Mucosa of descending colon (tissue), 3 donors: ENCODE measurements around the gene ARHGDIB. TPM values are rescaled to one million over a fixed set of nuclear protein-coding genes. Genes with fewer than 3 reads are reported as not detected.

ENCODE experiments used
- ATAC-seq: fragments of 200-7000 bp; cut with Tn5 transposase; one replicate; pipeline ENCODE4 v1.9.1; 2020; ENCODE audit warnings: mild to moderate bottlenecking, moderate library complexity
- DNase-seq, 3 donors: peaks; one replicate each; pipeline ENCODE4 v3.0.0-alpha.2; 2020
- H3K36me3 ChIP-seq: fragments of 200-600 bp; one replicate; pipeline ENCODE4 v1.8.0; 2021; ENCODE audit warnings: low read depth, mild to moderate bottlenecking
- H3K4me1 ChIP-seq: fragments of 200-600 bp; one replicate; pipeline ENCODE4 v1.8.0; 2021; ENCODE audit warnings: low read depth, mild to moderate bottlenecking
- H3K4me3 ChIP-seq: fragments of 200-600 bp; one replicate; pipeline ENCODE4 v1.8.0; 2021; ENCODE audit warnings: mild to moderate bottlenecking
- H3K9me3 ChIP-seq: fragments of 200-600 bp; one replicate; pipeline ENCODE4 v1.8.0; 2021; ENCODE audit warnings: mild to moderate bottlenecking
- CTCF ChIP-seq: fragments of 200-600 bp; IDR thresholded peaks from one replicate; pipeline ENCODE4 v1.8.0; 2022; ENCODE audit warnings: antibody characterized with exemption, mild to moderate bottlenecking
- intact Hi-C, 2 donors: fragments of 100-400 bp; cut with DNase I in 1 of 2; cut with micrococcal nuclease in 1 of 2; formaldehyde crosslinking; loops; one replicate each; pipeline versions ENCODE4 v1.11.0 to v1.11.1; 2022; cut with DNase I, micrococcal nuclease
- total RNA-seq, 3 donors: library from RNA; stranded (reverse); fragmentation: NEBNext Ultra II Directional in 2 of 3; extraction: Animal tissue kit (Norgen Biotek cat#: 25700) in 2 of 3; gene quantifications; one replicate each; pipeline versions ENCODE4 v1.2.1 to v1.2.4, GENCODE V29; 2021 to 2023
- donor health status: DM: no; HTN: no; CAD: no; lungs with moderate emphysema.
- donor health status: DM: no; HTN: no; CAD: no.
- donor health status: DM: no; HTN: yes; CAD: no.

The ARHGDIB gene
- total RNA-seq, 3 donors from 2014 or later, result 26.2 to 78.2 (median 37.8) TPM

- intact Hi-C loops, result no loop called here
- TF ChIP-seq CTCF, result no peak
- no peak for DNase-seq
- Histone ChIP-seq H3K36me3 (no peaks in the 10 kb centered on the region), H3K4me1 (peaks cover 6% of the 10 kb centered on the region), H3K4me3 (no peak overlapping the region), H3K9me3 (no peaks in the 10 kb centered on the region)
- no peak for ATAC-seq
Measured at GRCh38 chr12:14956024-14956891, 5.1 kb downstream of the ARHGDIB start.

- DNase-seq, result peak in 1 of 3 donors; percentile 44
- no peaks in the 10 kb centered on the region for H3K36me3 ChIP-seq
Measured at GRCh38 chr12:14954269-14954668, 7.1 kb downstream of the ARHGDIB start.

GRCh38 chr12:14953752-14954151 lies 7.6 kb downstream of the ARHGDIB start:
- Histone ChIP-seq H3K4me3 (no peak overlapping the region), H3K4me1 (peaks cover 12% of the 10 kb centered on the region), H3K36me3 (no peaks in the 10 kb centered on the region), H3K9me3 (no peaks in the 10 kb centered on the region)
- ATAC-seq (no peak), DNase-seq (no peak)
- no peak for TF ChIP-seq CTCF
- intact Hi-C loops, result no loop called here

More at GRCh38 chr12:14954269-14954668, 7.1 kb downstream of the ARHGDIB start:
- intact Hi-C loops, result no loop called here
- H3K9me3 ChIP-seq, result no peaks in the 10 kb centered on the region
- no peak for ATAC-seq
- H3K4me1 ChIP-seq, result peaks cover 12% of the 10 kb centered on the region
- TF ChIP-seq CTCF, result no peak
- no peak overlapping the region for H3K4me3 ChIP-seq

- peak; percentile 85 for ATAC-seq
- intact Hi-C loops, result no loop called here
- peaks cover 16% of the 10 kb centered on the region for H3K4me1 ChIP-seq
- no peak for DNase-seq
- no peaks in the 10 kb centered on the region for H3K36me3 ChIP-seq
- TF ChIP-seq CTCF, result no peak
- no peak overlapping the region for H3K4me3 ChIP-seq
- no peaks in the 10 kb centered on the region for H3K9me3 ChIP-seq
Measured at GRCh38 chr12:14952299-14952921, 9.0 kb downstream of the ARHGDIB start.

GRCh38 chr12:14951851-14952250 lies 9.6 kb downstream of the ARHGDIB start:
- no peak for TF ChIP-seq CTCF
- peaks cover 15% of the 10 kb centered on the region for H3K4me1 ChIP-seq
- intact Hi-C loops, result no loop called here

More at GRCh38 chr12:14951851-14952250, 9.6 kb downstream of the ARHGDIB start:
- Histone ChIP-seq H3K4me3 (no peak overlapping the region), H3K36me3 (no peaks in the 10 kb centered on the region), H3K9me3 (no peaks in the 10 kb centered on the region)
- DNase-seq (no peak), ATAC-seq (no peak)
